NCI-H2196 treated with DMSO at 0.1 percent for 48 hours (cell line): ENCODE data around the gene MEGF10.
"Not testable (repeated sequence)": the region's sequence is repeated elsewhere in the genome, so short reads cannot be mapped to it uniquely, and the experiment has no call there.

Source experiments
- DNase-seq: peaks from one replicate; lab custom pipeline; 2025; ENCODE audit not compliant: unreplicated experiment; lab: John Stamatoyannopoulos, UW

MEGF10 gene

GRCh38 chr5:127290019-127290945, at the start of gene MEGF10:
Gene MEGF10, plus strand, starts transcription at chr5:127290796. Its CDS starts 40,513 bp downstream, at chr5:127331309.
- no peak for DNase-seq

DNA sequence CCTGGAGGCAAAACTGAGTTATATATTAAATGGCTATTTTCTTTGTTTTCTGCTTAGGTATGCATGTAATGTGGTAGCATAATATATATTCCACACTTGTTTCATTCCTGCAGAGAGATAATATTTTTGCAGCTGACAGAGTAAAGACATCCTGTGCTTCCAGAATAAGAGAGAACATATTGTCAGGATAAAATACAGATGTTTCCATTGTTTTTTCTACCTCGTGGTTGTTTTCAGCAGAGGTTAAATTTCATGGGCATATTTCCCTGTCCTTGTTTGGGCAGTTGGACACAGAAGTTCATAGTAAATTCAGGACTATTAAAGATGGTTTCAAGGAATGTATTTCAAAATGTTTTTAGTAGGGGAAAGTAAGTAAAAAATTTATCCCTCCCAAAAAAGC, 47.6 kb upstream of the MEGF10 start:
- DNase-seq, result no peak

GRCh38 chr5:127254729-127255284, 35.8 kb upstream of the MEGF10 start:
- no peak for DNase-seq

GRCh38 chr5:127256886-127257597, 33.6 kb upstream of the MEGF10 start:
- DNase-seq, result no peak

DNA sequence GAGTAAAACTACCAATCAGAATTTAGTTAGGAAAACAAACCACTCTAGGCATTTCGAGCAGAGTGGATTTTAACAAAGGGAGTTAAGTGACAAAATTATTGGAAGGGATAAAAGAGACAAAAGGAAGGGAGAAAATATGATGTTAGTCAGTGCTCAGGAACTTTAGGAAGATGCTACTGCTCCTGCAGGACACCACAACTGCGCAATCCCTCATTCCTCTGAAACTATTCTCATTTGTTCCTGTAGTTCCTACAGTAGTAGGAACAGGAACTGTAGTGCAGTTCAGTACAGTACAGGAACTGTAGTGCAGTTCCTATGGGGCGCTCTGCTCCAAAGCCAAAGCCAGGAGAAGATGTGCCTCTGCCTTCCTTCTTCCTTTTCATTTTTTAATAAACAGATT, 29.9 kb upstream of the MEGF10 start:
- DNase-seq, result no peak

GRCh38 chr5:127265473-127265872, 25.1 kb upstream of the MEGF10 start:
- not testable (repeated sequence) for DNase-seq

- not testable (repeated sequence) for DNase-seq
Observed at GRCh38 chr5:127268342-127268741, 22.3 kb upstream of the MEGF10 start.

DNA sequence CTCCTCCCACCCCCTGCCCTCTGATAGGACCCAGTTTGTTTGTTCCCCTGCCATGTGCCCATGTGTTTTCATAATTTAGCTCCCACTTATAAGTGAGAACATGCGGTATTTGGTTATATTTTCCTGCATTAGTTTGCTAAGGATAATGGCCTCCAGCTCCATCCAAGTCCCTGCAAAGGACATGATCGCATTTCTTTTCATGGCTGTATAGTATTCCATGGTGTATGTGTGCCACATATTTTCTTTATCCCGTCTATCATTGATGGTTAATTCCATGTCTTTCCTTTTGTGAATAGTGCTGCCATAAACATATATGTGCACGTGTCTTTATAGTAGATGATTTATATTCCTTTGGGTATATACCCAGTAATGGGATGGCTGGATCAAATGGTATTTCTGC, 19.9 kb upstream of the MEGF10 start:
- not testable (repeated sequence) for DNase-seq

- DNase-seq, result no peak
Observed at GRCh38 chr5:127275641-127276193, 14.9 kb upstream of the MEGF10 start.

- DNase-seq, result no peak
Observed at GRCh38 chr5:127280491-127281220, 9.9 kb upstream of the MEGF10 start.

GRCh38 chr5:127281609-127282008, 9.0 kb upstream of the MEGF10 start:
- no peak for DNase-seq

GRCh38 chr5:127288676-127289075, 1.9 kb upstream of the MEGF10 start:
- no peak for DNase-seq

- no peak for DNase-seq
Observed at GRCh38 chr5:127290946-127291693, 524 bp downstream of the MEGF10 start.

DNA sequence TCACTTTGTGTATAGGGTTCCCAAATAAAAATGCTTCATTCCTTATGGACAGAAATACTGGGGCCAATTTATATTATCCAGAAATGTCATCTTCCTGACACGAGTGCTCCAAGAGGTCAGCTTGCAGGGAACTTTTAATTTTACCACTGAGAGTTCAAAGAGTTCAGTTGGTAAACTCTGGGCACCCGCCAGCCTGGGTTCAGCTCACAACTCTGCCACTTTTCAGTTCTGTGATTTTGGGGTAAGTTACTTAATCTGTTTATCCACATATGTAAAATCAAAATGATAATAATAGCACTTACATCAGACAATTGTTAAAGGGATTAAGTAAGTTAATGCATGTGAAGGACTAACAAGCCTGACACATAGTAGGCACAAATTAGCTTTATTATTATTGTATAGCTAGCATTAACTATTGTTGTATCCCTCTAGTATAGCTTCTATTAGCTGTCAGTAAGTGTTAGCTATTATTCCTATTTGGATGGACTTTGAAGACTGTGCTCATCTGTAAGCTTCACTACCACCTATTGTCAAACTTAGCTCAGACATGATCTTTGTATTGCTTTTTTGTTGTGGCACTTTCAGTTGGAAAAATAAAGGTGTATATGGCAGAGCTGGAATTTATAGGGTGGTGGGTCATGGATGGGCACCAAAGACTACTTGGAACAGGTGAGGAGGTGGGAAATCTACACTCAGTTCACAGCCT, 1.6 kb downstream of the MEGF10 start:
- no peak for DNase-seq

DNA sequence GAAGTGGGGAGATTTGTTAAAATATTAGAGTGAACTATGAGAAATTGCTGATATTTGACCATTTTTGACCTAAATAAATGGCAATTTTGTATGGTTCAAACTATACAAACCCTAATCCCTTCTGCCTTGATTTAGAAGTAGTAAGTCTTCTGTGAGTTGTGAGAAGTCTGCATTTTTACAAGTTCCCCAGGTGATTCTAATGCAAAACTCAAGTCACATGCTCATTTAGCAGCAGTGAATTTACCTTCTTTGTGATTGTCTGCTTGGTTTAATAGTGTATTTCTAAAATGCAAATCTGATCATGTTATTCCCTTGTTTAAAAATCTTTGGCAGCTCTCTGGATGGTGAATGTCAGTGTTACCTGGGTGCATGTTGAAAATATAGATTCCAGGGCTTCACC, 2.8 kb downstream of the MEGF10 start:
- no peak for DNase-seq

DNA sequence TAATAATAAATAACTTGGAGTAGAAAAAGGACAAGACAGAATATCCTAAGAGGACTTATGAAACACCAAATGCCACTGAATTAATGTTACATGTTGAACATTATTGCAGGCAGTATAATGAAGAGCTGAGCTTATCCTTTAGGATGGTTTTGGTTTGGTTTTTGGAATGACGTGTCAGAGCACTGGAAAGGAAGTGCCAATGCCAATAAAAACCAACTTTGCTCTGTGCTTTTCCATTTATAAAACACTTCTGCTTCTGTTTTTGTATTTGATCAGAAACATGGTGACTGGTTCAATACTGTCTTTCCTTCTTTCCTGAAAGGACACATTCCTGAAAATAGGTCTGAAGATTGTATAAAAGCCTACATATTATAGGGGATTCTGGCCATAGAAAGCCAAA, 4.2 kb downstream of the MEGF10 start:
- no peak for DNase-seq

- no peak for DNase-seq
Observed at GRCh38 chr5:127295454-127295853, 4.9 kb downstream of the MEGF10 start.

DNA sequence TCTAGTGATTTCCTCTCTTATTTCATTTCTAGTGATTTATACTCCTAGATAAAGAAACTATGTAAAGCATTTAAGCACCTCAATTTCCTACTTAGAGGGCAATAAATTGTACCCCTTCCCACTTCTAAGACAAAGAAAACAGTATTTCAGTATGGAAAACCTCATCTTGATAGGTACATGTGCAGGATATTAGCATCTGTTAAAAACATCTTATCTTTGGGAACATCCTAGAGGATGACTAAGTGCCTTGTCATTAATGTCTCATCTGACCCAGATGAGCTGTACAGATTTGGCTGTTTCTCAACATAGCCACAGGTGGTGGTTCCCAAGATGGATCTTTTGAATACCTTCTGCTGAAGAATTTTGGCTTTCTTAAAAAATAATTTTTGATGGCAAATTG, 5.7 kb downstream of the MEGF10 start:
- DNase-seq, result no peak

- DNase-seq, result not testable (repeated sequence)
Observed at GRCh38 chr5:127296894-127297293, 6.3 kb downstream of the MEGF10 start.
